GM23338 (cell line): ENCODE results near the gene NTN3. TPM values are rescaled to one million over a fixed set of nuclear protein-coding genes. Genes with fewer than 3 reads are reported as not detected.

Experiments used
- ATAC-seq: fragments of 200-7000 bp; cut with Tn5 transposase; 3 replicates; pipeline ENCODE4 v1.9.1; 2020
- DNase-seq: peaks from one replicate; pipeline ENCODE4 v3.0.0-alpha.2; 2015; ENCODE audit warnings: low spot score
- H2AFZ ChIP-seq: fragments of 200-600 bp; sonication (generic); 2 replicates; pipeline ENCODE4 v1.8.0; 2016; ENCODE audit warnings: antibody characterized with exemption, mild to moderate bottlenecking, moderate library complexity
- H3F3A ChIP-seq: fragments of 200-600 bp; sonication (generic); replicated peaks from 2 replicates; pipeline ENCODE4 v1.8.0; 2017; ENCODE audit warnings: antibody characterized with exemption, mixed run types, low read depth
- H3K27ac ChIP-seq: fragments of 200-600 bp; sonication (generic); 2 replicates; pipeline ENCODE4 v1.6.1; 2016; ENCODE audit warnings: low read depth
- H3K27me3 ChIP-seq: fragments of 200-600 bp; sonication (generic); 2 replicates; pipeline ENCODE4 v1.8.0; 2016; ENCODE audit warnings: mild to moderate bottlenecking, mixed run types, moderate library complexity; ENCODE audit not compliant: insufficient read depth
- H3K36me3 ChIP-seq: fragments of 200-600 bp; sonication (generic); 2 replicates; pipeline ENCODE4 v1.8.0; 2016; ENCODE audit warnings: mild to moderate bottlenecking; ENCODE audit not compliant: insufficient read depth
- H3K4me1 ChIP-seq: fragments of 200-600 bp; sonication (generic); 2 replicates; pipeline ENCODE4 v1.8.0; 2016; ENCODE audit warnings: mild to moderate bottlenecking, moderate library complexity; ENCODE audit not compliant: insufficient read depth
- H3K4me2 ChIP-seq: fragments of 200-600 bp; sonication (generic); 2 replicates; pipeline ENCODE4 v1.7.1; 2017; ENCODE audit warnings: mixed run types
- H3K4me3 ChIP-seq: fragments of 200-600 bp; sonication (generic); 2 replicates; pipeline ENCODE4 v1.6.1; 2016; ENCODE audit warnings: mixed run types
- H3K79me2 ChIP-seq: fragments of 200-600 bp; sonication (generic); replicated peaks from 2 replicates; pipeline ENCODE4 v1.8.0; 2017; ENCODE audit warnings: mild to moderate bottlenecking; ENCODE audit not compliant: insufficient read depth
- H3K9me2 ChIP-seq: fragments of 200-600 bp; sonication (generic); 2 replicates; pipeline ENCODE4 v1.8.0; 2017; ENCODE audit not compliant: insufficient read depth
- H4K20me1 ChIP-seq: fragments of 200-600 bp; sonication (generic); replicated peaks from 2 replicates; pipeline ENCODE4 v1.8.0; 2017; ENCODE audit warnings: mild to moderate bottlenecking; ENCODE audit not compliant: insufficient read depth
- H3K27ac Mint-ChIP-seq: 2 replicates; pipeline ENCODE4 v1.8.0; 2020; ENCODE audit warnings: inconsistent platforms, mild to moderate bottlenecking, moderate library complexity, mixed read lengths
- H3K27me3 Mint-ChIP-seq: 3 replicates; pipeline ENCODE4 v1.8.0; 2022; ENCODE audit warnings: low read depth, mild to moderate bottlenecking, moderate library complexity, mixed read lengths, inconsistent platforms; ENCODE audit not compliant: insufficient read depth, poor library complexity
- H3K36me3 Mint-ChIP-seq: 3 replicates; pipeline ENCODE4 v1.8.0; 2021; ENCODE audit warnings: low read depth, mild to moderate bottlenecking, inconsistent platforms, moderate library complexity, mixed read lengths
- H3K4me1 Mint-ChIP-seq: 3 replicates; pipeline ENCODE4 v1.8.0; 2020; ENCODE audit warnings: mild to moderate bottlenecking, inconsistent platforms, mixed read lengths
- H3K4me3 Mint-ChIP-seq: 3 replicates; pipeline ENCODE4 v1.8.0; 2021; ENCODE audit warnings: moderate library complexity, mild to moderate bottlenecking, inconsistent platforms, mixed read lengths
- H3K9me3 Mint-ChIP-seq: 3 replicates; pipeline ENCODE4 v1.8.0; 2020; ENCODE audit warnings: moderate library complexity, mild to moderate bottlenecking, inconsistent platforms, mixed read lengths
- CREB1 ChIP-seq: fragments of 250-450 bp; sonication (Bioruptor Pico); IDR thresholded peaks from 2 replicates; pipeline ENCODE4 v1.5.0; 2020; ENCODE audit warnings: low read depth, mild to moderate bottlenecking, moderate library complexity
- EZH2 ChIP-seq: fragments of 200-600 bp; sonication (generic); IDR thresholded peaks from one replicate; pipeline ENCODE4 v1.8.0; 2017; ENCODE audit warnings: antibody characterized with exemption, mild to moderate bottlenecking, low read depth; ENCODE audit not compliant: unreplicated experiment
- EZH2phosphoT487 ChIP-seq: fragments of 200-600 bp; sonication (generic); IDR thresholded peaks from one replicate; pipeline ENCODE4 v1.8.1; 2018; ENCODE audit warnings: antibody characterized with exemption; ENCODE audit not compliant: unreplicated experiment
- JUNB ChIP-seq: IDR thresholded peaks from one replicate; pipeline ENCODE4 v1.6.1; 2016; ENCODE audit warnings: antibody characterized with exemption; ENCODE audit not compliant: unreplicated experiment
- NANOG ChIP-seq: IDR thresholded peaks from 2 replicates; pipeline ENCODE4 v1.6.1; 2016; ENCODE audit warnings: antibody characterized with exemption, borderline replicate concordance
- POLR2AphosphoS5 ChIP-seq: IDR thresholded peaks from 2 replicates; pipeline ENCODE4 v1.6.1; 2016; ENCODE audit warnings: antibody characterized with exemption, low read depth
- STAT1 ChIP-seq: IDR thresholded peaks from one replicate; pipeline ENCODE4 v1.6.1; 2016; ENCODE audit warnings: antibody characterized with exemption; ENCODE audit not compliant: unreplicated experiment
- ZNF114 ChIP-seq: fragments of 250-450 bp; sonication (Bioruptor Pico); IDR thresholded peaks from 2 replicates; pipeline ENCODE4 v1.5.0; 2020; ENCODE audit warnings: mild to moderate bottlenecking, moderate library complexity
- ZNF331 ChIP-seq: fragments of 250-450 bp; sonication (Bioruptor Pico); IDR thresholded peaks from 2 replicates; pipeline ENCODE4 v1.5.0; 2020; ENCODE audit warnings: low read depth, mild to moderate bottlenecking, moderate library complexity
- polyA plus RNA-seq: library from polyadenylated mRNA; unstranded; fragments of >200 nt; fragmentation: Nextera tagmentation; extraction: Ambion mirVana; gene quantifications from 2 replicates; pipeline ENCODE4 v1.2.1, GENCODE V29; 2016
- total RNA-seq: library from RNA; depleted of rRNA; stranded (reverse); fragments of >200 nt; shearing (Covaris generic); gene quantifications from 2 replicates; pipeline ENCODE4 v1.2.3, GENCODE V29; 2014
- TF ChIP-seq, protein P1 (sequence below): IDR thresholded peaks from one replicate; pipeline ENCODE4 v1.6.1; 2018; ENCODE audit warnings: antibody characterized with exemption; ENCODE audit not compliant: unreplicated experiment
- TF ChIP-seq, protein P2 (sequence below): IDR thresholded peaks from 2 replicates; pipeline ENCODE4 v1.6.1; 2016; ENCODE audit warnings: antibody characterized with exemption
- TF ChIP-seq, protein P3 (sequence below), 2 experiments: fragments of 200-600 bp in 1 of 2; sonication (generic) in 1 of 2; conservative IDR thresholded peaks; 2 replicates each; pipeline versions ENCODE4 v1.5.1 to v1.6.1; 2016 to 2017; ENCODE audit warnings: antibody characterized with exemption in 2 of 2, low read depth in 2 of 2, mild to moderate bottlenecking in 2 of 2, moderate library complexity in 1 of 2
- TF ChIP-seq, protein P4 (sequence below): fragments of 250-450 bp; sonication (Bioruptor Pico); IDR thresholded peaks from 2 replicates; pipeline ENCODE4 v1.5.0; 2020; ENCODE audit warnings: mild to moderate bottlenecking, moderate library complexity

Gene NTN3
- total and polyA plus RNA-seq, 2 experiments from 2014 or later = 0.10 to 1.7 TPM

DNA sequence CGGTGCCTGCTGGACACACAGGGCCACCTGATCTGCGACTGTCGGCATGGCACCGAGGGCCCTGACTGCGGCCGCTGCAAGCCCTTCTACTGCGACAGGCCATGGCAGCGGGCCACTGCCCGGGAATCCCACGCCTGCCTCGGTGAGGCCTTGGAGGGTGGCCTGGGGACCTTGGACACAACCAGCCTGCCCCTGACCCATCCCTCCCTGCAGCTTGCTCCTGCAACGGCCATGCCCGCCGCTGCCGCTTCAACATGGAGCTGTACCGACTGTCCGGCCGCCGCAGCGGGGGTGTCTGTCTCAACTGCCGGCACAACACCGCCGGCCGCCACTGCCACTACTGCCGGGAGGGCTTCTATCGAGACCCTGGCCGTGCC is 1.4 kb downstream of the NTN3 start:
- Mint-ChIP-seq H3K36me3 (no peaks in the 10 kb centered on the region; the same call in 2 of the 3 replicates), H3K4me1 (peaks cover 20% of the 10 kb centered on the region), H3K9me3 (no peaks in the 10 kb centered on the region), H3K4me3 (no peak overlapping the region), H3K27ac (no peak overlapping the region), H3K27me3 (peaks cover 57% of the 10 kb centered on the region)
- Histone ChIP-seq H4K20me1 (peaks cover 18% of the 10 kb centered on the region), H3K9me2 (no peaks in the 10 kb centered on the region), H3K36me3 (no peaks in the 10 kb centered on the region), H3K79me2 (peaks cover 12% of the 10 kb centered on the region), H3K4me3 (no peak overlapping the region), H3F3A (peaks cover 16% of the 10 kb centered on the region), H3K4me1 (peaks cover 23% of the 10 kb centered on the region), H3K4me2 (no peak overlapping the region), H3K27me3 (peaks cover 79% of the 10 kb centered on the region), H2AFZ (no peak overlapping the region), H3K27ac (no peak overlapping the region)
- no peak for DNase-seq
- no peak for ATAC-seq
- TF ChIP-seq EZH2 = no peak
- TF ChIP-seq ZNF114 (CRISPR knock-in tag) = no peak
- TF ChIP-seq POLR2AphosphoS5 = no peak
- no peak for TF ChIP-seq EZH2phosphoT487
- TF ChIP-seq JUNB = no peak
- no peak for TF ChIP-seq NANOG
- TF ChIP-seq STAT1 = no peak
- TF ChIP-seq CREB1 = no peak
- no peak for TF ChIP-seq ZNF331 (CRISPR knock-in tag)
- TF ChIP-seq, protein P1, sequence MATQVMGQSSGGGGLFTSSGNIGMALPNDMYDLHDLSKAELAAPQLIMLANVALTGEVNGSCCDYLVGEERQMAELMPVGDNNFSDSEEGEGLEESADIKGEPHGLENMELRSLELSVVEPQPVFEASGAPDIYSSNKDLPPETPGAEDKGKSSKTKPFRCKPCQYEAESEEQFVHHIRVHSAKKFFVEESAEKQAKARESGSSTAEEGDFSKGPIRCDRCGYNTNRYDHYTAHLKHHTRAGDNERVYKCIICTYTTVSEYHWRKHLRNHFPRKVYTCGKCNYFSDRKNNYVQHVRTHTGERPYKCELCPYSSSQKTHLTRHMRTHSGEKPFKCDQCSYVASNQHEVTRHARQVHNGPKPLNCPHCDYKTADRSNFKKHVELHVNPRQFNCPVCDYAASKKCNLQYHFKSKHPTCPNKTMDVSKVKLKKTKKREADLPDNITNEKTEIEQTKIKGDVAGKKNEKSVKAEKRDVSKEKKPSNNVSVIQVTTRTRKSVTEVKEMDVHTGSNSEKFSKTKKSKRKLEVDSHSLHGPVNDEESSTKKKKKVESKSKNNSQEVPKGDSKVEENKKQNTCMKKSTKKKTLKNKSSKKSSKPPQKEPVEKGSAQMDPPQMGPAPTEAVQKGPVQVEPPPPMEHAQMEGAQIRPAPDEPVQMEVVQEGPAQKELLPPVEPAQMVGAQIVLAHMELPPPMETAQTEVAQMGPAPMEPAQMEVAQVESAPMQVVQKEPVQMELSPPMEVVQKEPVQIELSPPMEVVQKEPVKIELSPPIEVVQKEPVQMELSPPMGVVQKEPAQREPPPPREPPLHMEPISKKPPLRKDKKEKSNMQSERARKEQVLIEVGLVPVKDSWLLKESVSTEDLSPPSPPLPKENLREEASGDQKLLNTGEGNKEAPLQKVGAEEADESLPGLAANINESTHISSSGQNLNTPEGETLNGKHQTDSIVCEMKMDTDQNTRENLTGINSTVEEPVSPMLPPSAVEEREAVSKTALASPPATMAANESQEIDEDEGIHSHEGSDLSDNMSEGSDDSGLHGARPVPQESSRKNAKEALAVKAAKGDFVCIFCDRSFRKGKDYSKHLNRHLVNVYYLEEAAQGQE = no peak
- TF ChIP-seq, protein P2, sequence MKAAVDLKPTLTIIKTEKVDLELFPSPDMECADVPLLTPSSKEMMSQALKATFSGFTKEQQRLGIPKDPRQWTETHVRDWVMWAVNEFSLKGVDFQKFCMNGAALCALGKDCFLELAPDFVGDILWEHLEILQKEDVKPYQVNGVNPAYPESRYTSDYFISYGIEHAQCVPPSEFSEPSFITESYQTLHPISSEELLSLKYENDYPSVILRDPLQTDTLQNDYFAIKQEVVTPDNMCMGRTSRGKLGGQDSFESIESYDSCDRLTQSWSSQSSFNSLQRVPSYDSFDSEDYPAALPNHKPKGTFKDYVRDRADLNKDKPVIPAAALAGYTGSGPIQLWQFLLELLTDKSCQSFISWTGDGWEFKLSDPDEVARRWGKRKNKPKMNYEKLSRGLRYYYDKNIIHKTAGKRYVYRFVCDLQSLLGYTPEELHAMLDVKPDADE = no peak
- TF ChIP-seq, protein P3, sequence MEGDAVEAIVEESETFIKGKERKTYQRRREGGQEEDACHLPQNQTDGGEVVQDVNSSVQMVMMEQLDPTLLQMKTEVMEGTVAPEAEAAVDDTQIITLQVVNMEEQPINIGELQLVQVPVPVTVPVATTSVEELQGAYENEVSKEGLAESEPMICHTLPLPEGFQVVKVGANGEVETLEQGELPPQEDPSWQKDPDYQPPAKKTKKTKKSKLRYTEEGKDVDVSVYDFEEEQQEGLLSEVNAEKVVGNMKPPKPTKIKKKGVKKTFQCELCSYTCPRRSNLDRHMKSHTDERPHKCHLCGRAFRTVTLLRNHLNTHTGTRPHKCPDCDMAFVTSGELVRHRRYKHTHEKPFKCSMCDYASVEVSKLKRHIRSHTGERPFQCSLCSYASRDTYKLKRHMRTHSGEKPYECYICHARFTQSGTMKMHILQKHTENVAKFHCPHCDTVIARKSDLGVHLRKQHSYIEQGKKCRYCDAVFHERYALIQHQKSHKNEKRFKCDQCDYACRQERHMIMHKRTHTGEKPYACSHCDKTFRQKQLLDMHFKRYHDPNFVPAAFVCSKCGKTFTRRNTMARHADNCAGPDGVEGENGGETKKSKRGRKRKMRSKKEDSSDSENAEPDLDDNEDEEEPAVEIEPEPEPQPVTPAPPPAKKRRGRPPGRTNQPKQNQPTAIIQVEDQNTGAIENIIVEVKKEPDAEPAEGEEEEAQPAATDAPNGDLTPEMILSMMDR (conservative IDR thresholded peaks at IDR 0.05; ENCODE audit: low read depth in 2 of 2) = no peak
- TF ChIP-seq, protein P4, sequence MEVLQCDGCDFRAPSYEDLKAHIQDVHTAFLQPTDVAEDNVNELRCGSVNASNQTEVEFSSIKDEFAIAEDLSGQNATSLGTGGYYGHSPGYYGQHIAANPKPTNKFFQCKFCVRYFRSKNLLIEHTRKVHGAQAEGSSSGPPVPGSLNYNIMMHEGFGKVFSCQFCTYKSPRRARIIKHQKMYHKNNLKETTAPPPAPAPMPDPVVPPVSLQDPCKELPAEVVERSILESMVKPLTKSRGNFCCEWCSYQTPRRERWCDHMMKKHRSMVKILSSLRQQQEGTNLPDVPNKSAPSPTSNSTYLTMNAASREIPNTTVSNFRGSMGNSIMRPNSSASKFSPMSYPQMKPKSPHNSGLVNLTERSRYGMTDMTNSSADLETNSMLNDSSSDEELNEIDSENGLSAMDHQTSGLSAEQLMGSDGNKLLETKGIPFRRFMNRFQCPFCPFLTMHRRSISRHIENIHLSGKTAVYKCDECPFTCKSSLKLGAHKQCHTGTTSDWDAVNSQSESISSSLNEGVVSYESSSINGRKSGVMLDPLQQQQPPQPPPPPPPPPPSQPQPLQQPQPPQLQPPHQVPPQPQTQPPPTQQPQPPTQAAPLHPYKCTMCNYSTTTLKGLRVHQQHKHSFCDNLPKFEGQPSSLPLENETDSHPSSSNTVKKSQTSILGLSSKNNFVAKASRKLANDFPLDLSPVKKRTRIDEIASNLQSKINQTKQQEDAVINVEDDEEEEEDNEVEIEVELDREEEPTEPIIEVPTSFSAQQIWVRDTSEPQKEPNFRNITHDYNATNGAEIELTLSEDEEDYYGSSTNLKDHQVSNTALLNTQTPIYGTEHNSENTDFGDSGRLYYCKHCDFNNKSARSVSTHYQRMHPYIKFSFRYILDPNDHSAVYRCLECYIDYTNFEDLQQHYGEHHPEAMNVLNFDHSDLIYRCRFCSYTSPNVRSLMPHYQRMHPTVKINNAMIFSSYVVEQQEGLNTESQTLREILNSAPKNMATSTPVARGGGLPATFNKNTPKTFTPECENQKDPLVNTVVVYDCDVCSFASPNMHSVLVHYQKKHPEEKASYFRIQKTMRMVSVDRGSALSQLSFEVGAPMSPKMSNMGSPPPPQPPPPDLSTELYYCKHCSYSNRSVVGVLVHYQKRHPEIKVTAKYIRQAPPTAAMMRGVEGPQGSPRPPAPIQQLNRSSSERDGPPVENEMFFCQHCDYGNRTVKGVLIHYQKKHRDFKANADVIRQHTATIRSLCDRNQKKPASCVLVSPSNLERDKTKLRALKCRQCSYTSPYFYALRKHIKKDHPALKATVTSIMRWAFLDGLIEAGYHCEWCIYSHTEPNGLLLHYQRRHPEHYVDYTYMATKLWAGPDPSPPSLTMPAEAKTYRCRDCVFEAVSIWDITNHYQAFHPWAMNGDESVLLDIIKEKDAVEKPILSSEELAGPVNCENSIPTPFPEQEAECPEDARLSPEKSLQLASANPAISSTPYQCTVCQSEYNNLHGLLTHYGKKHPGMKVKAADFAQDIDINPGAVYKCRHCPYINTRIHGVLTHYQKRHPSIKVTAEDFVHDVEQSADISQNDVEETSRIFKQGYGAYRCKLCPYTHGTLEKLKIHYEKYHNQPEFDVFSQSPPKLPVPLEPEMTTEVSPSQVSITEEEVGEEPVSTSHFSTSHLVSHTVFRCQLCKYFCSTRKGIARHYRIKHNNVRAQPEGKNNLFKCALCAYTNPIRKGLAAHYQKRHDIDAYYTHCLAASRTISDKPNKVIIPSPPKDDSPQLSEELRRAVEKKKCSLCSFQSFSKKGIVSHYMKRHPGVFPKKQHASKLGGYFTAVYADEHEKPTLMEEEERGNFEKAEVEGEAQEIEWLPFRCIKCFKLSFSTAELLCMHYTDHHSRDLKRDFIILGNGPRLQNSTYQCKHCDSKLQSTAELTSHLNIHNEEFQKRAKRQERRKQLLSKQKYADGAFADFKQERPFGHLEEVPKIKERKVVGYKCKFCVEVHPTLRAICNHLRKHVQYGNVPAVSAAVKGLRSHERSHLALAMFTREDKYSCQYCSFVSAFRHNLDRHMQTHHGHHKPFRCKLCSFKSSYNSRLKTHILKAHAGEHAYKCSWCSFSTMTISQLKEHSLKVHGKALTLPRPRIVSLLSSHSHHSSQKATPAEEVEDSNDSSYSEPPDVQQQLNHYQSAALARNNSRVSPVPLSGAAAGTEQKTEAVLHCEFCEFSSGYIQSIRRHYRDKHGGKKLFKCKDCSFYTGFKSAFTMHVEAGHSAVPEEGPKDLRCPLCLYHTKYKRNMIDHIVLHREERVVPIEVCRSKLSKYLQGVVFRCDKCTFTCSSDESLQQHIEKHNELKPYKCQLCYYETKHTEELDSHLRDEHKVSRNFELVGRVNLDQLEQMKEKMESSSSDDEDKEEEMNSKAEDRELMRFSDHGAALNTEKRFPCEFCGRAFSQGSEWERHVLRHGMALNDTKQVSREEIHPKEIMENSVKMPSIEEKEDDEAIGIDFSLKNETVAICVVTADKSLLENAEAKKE (CRISPR knock-in tag) = no peak
